ENCODE measurements around the gene EHD1. TPM values are rescaled to one million over a fixed set of nuclear protein-coding genes. Genes with fewer than 3 reads are reported as not detected.

EHD1 gene
- polyA plus RNA-seq, 1 donor (not counting 4 experiments of a cell fraction or from before 2014, with no cell fraction given), result 73.9 TPM

DNA sequence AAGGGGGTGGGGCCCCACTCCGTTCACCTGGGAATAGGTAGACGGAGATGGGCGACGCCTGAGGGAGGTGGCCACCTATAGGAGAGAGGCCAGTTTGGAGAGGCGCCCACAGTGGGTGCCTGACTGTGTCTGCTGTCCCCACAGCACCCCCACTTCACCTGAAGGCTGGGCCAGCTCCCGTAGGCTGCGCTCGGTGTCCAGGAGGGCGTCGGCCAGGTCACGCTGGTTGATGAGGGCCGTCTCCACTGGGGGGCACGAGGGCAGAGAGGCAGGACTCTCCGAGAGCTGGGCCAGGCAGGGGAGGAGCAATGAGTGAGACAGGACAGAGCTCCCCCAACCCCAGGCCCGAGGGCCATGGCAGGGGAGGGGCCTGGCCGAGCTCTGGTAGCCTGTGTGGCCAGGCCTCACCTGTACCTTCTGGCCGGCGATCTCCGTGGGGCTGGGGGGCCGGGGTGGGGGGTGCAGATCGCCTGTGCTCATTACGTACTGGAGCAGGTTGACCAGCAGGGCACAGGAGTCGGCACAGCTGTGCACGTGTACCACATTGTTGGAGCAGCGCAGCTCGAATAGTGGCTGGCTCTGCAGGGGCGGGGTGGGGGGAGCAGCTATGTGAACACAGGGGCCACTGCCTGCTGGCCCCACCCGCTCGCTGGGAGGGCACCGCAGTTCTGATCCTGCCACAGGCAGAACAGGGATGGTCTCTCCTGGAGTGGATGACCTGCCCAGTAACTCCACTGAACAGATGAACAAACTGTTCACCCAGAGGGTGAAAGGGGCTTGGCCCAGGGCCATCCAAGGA, 23.9 kb upstream of the EHD1 start:
- H2AFZ ChIP-seq (ENCODE audit: control insufficient read depth, low read length), result no peak overlapping the region
- H4K20me1 ChIP-seq (ENCODE audit: control insufficient read depth, extremely low read depth, insufficient read depth, low read length), result no peaks in the 10 kb centered on the region
- H3K9me3 ChIP-seq (ENCODE audit: control insufficient read depth, low read depth, low read length), result no peaks in the 10 kb centered on the region
- no peaks in the 10 kb centered on the region for H3K79me2 ChIP-seq (ENCODE audit: control insufficient read depth, insufficient read depth, low read length)
- H3K4me3 ChIP-seq (ENCODE audit: control insufficient read depth in 2 of 3, extremely low read depth in 1 of 3, insufficient read depth in 2 of 3, low read depth in 1 of 3, low read length in 3 of 3), result no peak overlapping the region
- no peaks in the 10 kb centered on the region for H3K9me1 ChIP-seq (ENCODE audit: control insufficient read depth, extremely low read depth, insufficient read depth, low read length)
- TF ChIP-seq, protein P1, sequence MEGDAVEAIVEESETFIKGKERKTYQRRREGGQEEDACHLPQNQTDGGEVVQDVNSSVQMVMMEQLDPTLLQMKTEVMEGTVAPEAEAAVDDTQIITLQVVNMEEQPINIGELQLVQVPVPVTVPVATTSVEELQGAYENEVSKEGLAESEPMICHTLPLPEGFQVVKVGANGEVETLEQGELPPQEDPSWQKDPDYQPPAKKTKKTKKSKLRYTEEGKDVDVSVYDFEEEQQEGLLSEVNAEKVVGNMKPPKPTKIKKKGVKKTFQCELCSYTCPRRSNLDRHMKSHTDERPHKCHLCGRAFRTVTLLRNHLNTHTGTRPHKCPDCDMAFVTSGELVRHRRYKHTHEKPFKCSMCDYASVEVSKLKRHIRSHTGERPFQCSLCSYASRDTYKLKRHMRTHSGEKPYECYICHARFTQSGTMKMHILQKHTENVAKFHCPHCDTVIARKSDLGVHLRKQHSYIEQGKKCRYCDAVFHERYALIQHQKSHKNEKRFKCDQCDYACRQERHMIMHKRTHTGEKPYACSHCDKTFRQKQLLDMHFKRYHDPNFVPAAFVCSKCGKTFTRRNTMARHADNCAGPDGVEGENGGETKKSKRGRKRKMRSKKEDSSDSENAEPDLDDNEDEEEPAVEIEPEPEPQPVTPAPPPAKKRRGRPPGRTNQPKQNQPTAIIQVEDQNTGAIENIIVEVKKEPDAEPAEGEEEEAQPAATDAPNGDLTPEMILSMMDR (optimal IDR thresholded peaks at IDR 0.05 in 1 of 3, IDR thresholded peaks at IDR 0.05 in 1 of 3, conservative IDR thresholded peaks at IDR 0.05 in 1 of 3; ENCODE audit: extremely low read depth in 1 of 3, insufficient read depth in 2 of 3, low read length in 3 of 3), result no peak
- TF ChIP-seq EZH2 (IDR thresholded peaks at IDR 0.05; ENCODE audit: low read length), result no peak
- DNase-seq (ENCODE audit: low read depth, low spot score), result no peak
- H3K9ac ChIP-seq (ENCODE audit: control insufficient read depth, extremely low read depth, insufficient read depth, low read length), result no peak overlapping the region
- no peak for FAIRE-seq
- H3K4me1 ChIP-seq (ENCODE audit: control insufficient read depth, extremely low read depth, insufficient read depth, low read length), result peaks cover 10% of the 10 kb centered on the region
- no peak overlapping the region for H3K27ac ChIP-seq (ENCODE audit: control insufficient read depth, insufficient read depth, low read length)
- dilution Hi-C loops (cut with MboI; ENCODE audit: extremely low pct_ligation_motif_present, low sequenced_read_pairs), result no loop called here
- H3K27me3 ChIP-seq (ENCODE audit: control insufficient read depth, extremely low read depth, insufficient read depth, low read length), result no peaks in the 10 kb centered on the region
- H3K4me2 ChIP-seq (ENCODE audit: control insufficient read depth, extremely low read depth, insufficient read depth, low read depth, low read length), result no peak overlapping the region
- H3K36me3 ChIP-seq (ENCODE audit: control insufficient read depth in 2 of 2, extremely low read depth in 1 of 2, insufficient read depth in 2 of 2, low read length in 2 of 2), result peaks cover 18 to 37% of the 10 kb centered on the region in 2 experiments

DNA sequence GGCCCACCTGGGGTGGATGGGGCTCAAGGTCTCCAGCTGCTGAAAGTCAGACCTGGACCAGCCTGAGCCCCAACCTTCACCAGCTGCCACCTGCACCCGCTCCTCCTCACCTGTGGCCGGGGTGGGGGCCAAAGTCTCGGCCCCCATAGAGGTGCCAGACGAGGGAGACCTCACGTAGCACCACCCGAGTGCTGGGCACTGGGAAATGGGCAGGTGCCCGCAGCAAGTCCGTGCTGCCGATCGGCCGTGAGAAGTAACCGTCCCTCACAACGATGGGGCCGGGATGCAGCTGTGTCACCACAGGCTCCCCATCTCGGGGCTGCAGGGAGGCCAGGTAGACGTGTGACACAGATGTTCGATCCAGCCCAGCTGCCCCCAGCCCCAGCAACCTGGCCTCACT, 22.4 kb upstream of the EHD1 start:
- Histone ChIP-seq H4K20me1 (ENCODE audit: control insufficient read depth, extremely low read depth, insufficient read depth, low read length) (no peaks in the 10 kb centered on the region), H3K9me3 (ENCODE audit: control insufficient read depth, low read depth, low read length) (no peaks in the 10 kb centered on the region), H3K4me1 (ENCODE audit: control insufficient read depth, extremely low read depth, insufficient read depth, low read length) (peaks cover 10% of the 10 kb centered on the region), H3K79me2 (ENCODE audit: control insufficient read depth, insufficient read depth, low read length) (no peaks in the 10 kb centered on the region), H3K4me3 (ENCODE audit: control insufficient read depth in 2 of 3, extremely low read depth in 1 of 3, insufficient read depth in 2 of 3, low read depth in 1 of 3, low read length in 3 of 3) (no peak overlapping the region), H3K36me3 (ENCODE audit: control insufficient read depth in 2 of 2, extremely low read depth in 1 of 2, insufficient read depth in 2 of 2, low read length in 2 of 2) (peaks cover 14 to 31% of the 10 kb centered on the region in 2 experiments), H3K9ac (ENCODE audit: control insufficient read depth, extremely low read depth, insufficient read depth, low read length) (peak overlapping the region; percentile 31), H3K9me1 (ENCODE audit: control insufficient read depth, extremely low read depth, insufficient read depth, low read length) (no peaks in the 10 kb centered on the region), H3K27ac (ENCODE audit: control insufficient read depth, insufficient read depth, low read length) (peak overlapping the region; percentile 42), H2AFZ (ENCODE audit: control insufficient read depth, low read length) (no peak overlapping the region), H3K27me3 (ENCODE audit: control insufficient read depth, extremely low read depth, insufficient read depth, low read length) (no peaks in the 10 kb centered on the region), H3K4me2 (ENCODE audit: control insufficient read depth, extremely low read depth, insufficient read depth, low read depth, low read length) (peak overlapping the region; percentile 2)
- FAIRE-seq (no peak), DNase-seq (ENCODE audit: low read depth, low spot score) (no peak)
- dilution Hi-C loops (cut with MboI; ENCODE audit: extremely low pct_ligation_motif_present, low sequenced_read_pairs), result no loop called here
- TF ChIP-seq EZH2 (IDR thresholded peaks at IDR 0.05; ENCODE audit: low read length), result no peak
- TF ChIP-seq, protein P1 (optimal IDR thresholded peaks at IDR 0.05 in 1 of 3, IDR thresholded peaks at IDR 0.05 in 1 of 3, conservative IDR thresholded peaks at IDR 0.05 in 1 of 3; ENCODE audit: extremely low read depth in 1 of 3, insufficient read depth in 2 of 3, low read length in 3 of 3), result no peak
